SK-N-SH treated with all-trans-retinoic acid at 6 μM for 48 hours (cell line): ENCODE data around the gene PTRH1.

Source experiments
- ARNTL ChIP-seq: fragments of 450-650 bp; formaldehyde crosslinking; IDR thresholded peaks from 2 replicates; pipeline ENCODE4 v1.5.0; 2020; ENCODE audit warnings: low read depth, mild to moderate bottlenecking, moderate library complexity, borderline replicate concordance
- CREB5 ChIP-seq: fragments of 250-450 bp; sonication (Bioruptor Pico); IDR thresholded peaks from 2 replicates; pipeline ENCODE4 v1.5.1; 2020; ENCODE audit warnings: low read depth, mild to moderate bottlenecking, moderate library complexity
- CSDC2 ChIP-seq: fragments of 250-450 bp; sonication (Bioruptor Pico); IDR thresholded peaks from 2 replicates; pipeline ENCODE4 v1.5.0; 2020; ENCODE audit warnings: mild to moderate bottlenecking, moderate library complexity
- ISL1 ChIP-seq: fragments of 250-450 bp; sonication (Bioruptor Pico); IDR thresholded peaks from 2 replicates; pipeline ENCODE4 v2.1.2; 2022; ENCODE audit warnings: mild to moderate bottlenecking, moderate library complexity
- OSR1 ChIP-seq: fragments of 250-450 bp; sonication (Bioruptor Pico); IDR thresholded peaks from 2 replicates; pipeline ENCODE4 v1.8.0; 2022; ENCODE audit warnings: moderate library complexity, mild to moderate bottlenecking, inconsistent platforms
- POU6F1 ChIP-seq: fragments of 250-450 bp; sonication (Bioruptor Pico); IDR thresholded peaks from 2 replicates; pipeline ENCODE4 v1.8.0; 2021; ENCODE audit warnings: low read depth, mild to moderate bottlenecking, moderate library complexity, borderline replicate concordance
- PPARA ChIP-seq: fragments of 250-450 bp; sonication (Bioruptor Pico); IDR thresholded peaks from 2 replicates; pipeline ENCODE4 v1.5.0; 2020; ENCODE audit warnings: mild to moderate bottlenecking, borderline replicate concordance
- RARB ChIP-seq: fragments of 250-450 bp; sonication (Bioruptor Pico); IDR thresholded peaks from 2 replicates; pipeline ENCODE4 v1.8.0; 2021; ENCODE audit warnings: mild to moderate bottlenecking, moderate library complexity
- SNAI2 ChIP-seq: fragments of 250-450 bp; sonication (Bioruptor Pico); IDR thresholded peaks from 2 replicates; pipeline ENCODE4 v1.5.0; 2020; ENCODE audit warnings: mild to moderate bottlenecking, moderate library complexity
- TCF4 ChIP-seq: fragments of 250-450 bp; sonication (Bioruptor Pico); IDR thresholded peaks from 2 replicates; pipeline ENCODE4 v1.8.0; 2021; ENCODE audit warnings: mild to moderate bottlenecking, moderate library complexity, borderline replicate concordance
- ZC3H10 ChIP-seq: fragments of 250-450 bp; sonication (Bioruptor Pico); IDR thresholded peaks from 2 replicates; pipeline ENCODE4 v1.5.1; 2021; ENCODE audit warnings: mild to moderate bottlenecking, moderate library complexity
- ZNF70 ChIP-seq: fragments of 450-650 bp; formaldehyde crosslinking; IDR thresholded peaks from 2 replicates; pipeline ENCODE4 v1.5.0; 2020; ENCODE audit warnings: mild to moderate bottlenecking, moderate library complexity
- ZNF8 ChIP-seq: fragments of 450-650 bp; formaldehyde crosslinking; IDR thresholded peaks from 2 replicates; pipeline ENCODE4 v1.5.0; 2020; ENCODE audit warnings: mild to moderate bottlenecking, moderate library complexity

GRCh38 chr9:127692071-127692470 is 23.4 kb downstream of the PTRH1 start:
- no peak for TF ChIP-seq ZNF8
- TF ChIP-seq OSR1 (CRISPR knock-in tag): no peak
- TF ChIP-seq CREB5 (CRISPR knock-in tag): no peak
- TF ChIP-seq RARB (CRISPR knock-in tag): no peak
- no peak for TF ChIP-seq ZNF70 (CRISPR knock-in tag)
- TF ChIP-seq ARNTL (CRISPR knock-in tag): no peak
- no peak for TF ChIP-seq ZC3H10
- no peak for TF ChIP-seq POU6F1 (CRISPR knock-in tag)
- no peak for TF ChIP-seq TCF4
- no peak for TF ChIP-seq PPARA
- TF ChIP-seq SNAI2 (CRISPR knock-in tag): no peak
- TF ChIP-seq CSDC2 (CRISPR knock-in tag): no peak
- no peak for TF ChIP-seq ISL1 (CRISPR knock-in tag)
